Skin epidermis (tissue), 12 donors: Measurements from ENCODE around the gene GRIA4.

Experiments used
- H3K27ac ChIP-seq, 21 experiments: fragments of 200-600 bp; sonication (generic) in 11 of 21; one replicate each; pipeline ENCODE4 v1.5.0; 2020; ENCODE audit warnings: mild to moderate bottlenecking in 3 of 21, inconsistent platforms in 2 of 21, moderate library complexity in 2 of 21
- H3K4me3 ChIP-seq, 7 experiments: fragments of 200-600 bp; sonication (generic) in 2 of 7; one replicate each; pipeline ENCODE4 v1.5.0; 2020; ENCODE audit warnings: inconsistent platforms in 2 of 7, mild to moderate bottlenecking in 2 of 7, moderate library complexity in 1 of 7

GRIA4 gene

DNA sequence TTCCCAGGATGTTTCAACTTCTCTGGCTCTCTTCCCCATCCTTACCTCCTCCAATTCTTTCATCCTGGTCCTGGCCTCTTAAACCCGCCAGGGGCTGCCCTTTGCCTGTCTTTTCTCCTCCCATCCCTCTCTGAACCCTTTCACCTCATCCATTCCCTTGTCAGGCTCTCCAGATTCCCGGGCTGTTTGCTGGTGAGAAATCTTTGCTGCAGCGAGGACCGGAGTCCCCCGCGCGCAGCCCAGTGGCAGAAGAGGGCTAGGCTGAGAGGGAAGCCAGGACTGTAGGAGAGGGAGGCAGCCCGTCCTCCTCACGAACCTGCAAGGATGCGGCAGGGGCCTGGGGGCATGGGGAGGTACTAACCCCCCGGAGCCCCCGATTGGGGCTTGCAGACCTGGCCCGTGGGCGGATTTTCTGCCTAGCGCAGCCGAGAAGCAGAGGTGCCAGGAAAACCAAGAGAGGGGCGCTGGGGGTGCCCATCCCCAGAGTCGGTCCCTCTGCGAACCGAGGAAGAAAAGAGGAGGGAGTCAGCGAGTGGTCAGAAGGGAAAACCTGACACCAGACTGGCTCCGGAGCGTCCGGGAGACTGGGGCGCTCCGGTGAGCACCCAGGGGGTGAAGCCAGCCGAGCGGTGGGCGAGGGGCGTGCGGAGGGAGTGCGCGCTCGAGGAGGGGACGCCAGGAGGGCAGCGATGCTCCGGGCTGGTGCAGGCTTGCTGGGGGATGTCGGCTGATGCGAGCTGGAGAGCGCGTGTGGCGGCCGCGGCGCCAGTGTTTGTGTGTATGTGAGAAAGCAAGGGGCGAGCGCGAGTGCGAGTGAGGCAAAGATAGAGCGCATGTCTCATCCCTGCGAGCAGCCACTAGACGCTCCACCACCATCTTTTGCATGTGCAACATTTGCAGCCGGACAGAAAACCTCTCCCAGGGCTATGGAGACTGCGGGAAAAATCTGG lies at the start of gene GRIA4:
TSS of gene GRIA4 (plus strand) at position 242 of the 950 bp plus-strand sequence. CDS start 925 bp downstream, outside the sequence.
- H3K27ac ChIP-seq, result peak within 1 kb of the TSS in 1 of 21 experiments; percentile 64
- peak within 1 kb of the TSS in 6 of 7 experiments; percentile 4 to 37 (median 18) for H3K4me3 ChIP-seq

DNA sequence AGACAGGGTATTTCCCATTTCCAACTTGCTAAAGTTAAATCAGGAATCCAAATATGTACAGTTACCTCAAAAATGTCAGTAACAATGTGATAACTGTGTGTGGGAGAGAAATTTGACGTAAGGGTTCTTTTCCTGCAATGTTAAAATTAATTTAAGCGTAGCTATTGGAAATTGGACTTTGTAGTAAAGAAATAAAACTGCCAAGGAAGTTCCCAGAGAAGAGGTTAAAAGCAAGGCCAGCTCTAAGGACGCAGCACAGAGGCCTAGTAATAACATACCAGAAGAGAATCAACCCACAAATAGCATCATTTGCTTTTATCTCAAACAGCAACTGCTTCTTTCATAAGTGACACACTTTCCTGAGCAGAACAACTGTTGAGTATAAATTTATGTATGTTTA lies 36.8 kb upstream of the GRIA4 start:
- no peak overlapping the region for H3K27ac ChIP-seq
- H3K4me3 ChIP-seq, result no peak overlapping the region

DNA sequence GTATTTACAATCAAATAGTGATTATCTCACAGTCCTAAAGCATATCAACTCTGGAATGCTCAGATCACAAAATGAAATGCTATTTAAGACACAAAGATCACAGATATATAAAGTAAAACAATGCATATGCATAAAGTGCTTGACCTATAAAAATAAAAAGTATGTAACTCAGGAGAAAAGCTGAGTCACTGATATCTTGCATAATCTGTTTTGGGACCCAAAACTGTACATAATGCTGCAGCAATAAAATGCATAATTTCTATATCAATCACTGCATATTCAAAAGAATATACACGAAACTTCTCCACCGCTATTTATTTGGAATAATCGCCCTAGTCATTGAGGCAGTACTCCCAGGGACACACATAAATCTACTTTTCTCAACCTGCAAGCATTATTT lies 34.9 kb upstream of the GRIA4 start:
- Histone ChIP-seq H3K4me3 (no peak overlapping the region), H3K27ac (no peak overlapping the region)

DNA sequence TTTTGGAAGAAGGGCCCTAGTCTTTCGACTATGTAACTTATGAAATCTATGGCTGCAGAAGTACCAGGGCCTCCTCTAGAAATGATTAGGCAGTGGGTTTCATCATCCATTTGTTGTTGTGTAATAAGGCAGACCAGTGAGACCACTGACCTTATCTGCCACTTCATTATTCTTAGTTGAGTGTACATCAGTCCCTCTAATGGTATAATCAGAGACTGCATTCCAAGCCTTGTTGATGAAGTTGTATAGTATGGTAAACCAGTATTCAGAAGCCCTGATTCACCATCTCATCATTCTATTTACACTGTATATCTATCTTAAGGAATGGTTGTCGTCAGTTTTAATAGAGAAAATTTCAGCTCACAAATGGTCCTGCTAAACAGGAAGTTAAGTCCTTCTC lies 32.2 kb upstream of the GRIA4 start:
- Histone ChIP-seq H3K27ac (no peak overlapping the region), H3K4me3 (no peak overlapping the region)

DNA sequence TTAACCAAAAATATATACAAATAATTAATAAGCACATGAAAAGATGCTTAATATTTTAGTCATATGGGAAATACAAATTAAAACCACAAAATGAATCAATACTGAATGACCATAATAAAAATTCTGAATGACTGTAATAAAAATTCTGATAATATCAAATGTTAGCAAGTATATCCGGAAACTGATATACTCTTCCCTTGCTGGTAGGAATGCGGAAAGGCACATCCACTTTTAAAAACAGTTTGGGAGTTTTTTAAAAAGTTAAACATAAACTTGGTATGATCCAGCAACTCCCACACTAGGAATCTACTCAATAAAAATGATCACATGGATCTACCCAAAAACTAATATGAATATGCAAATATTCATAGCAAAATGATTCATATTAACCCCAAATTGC lies 30.8 kb upstream of the GRIA4 start:
- H3K27ac ChIP-seq, result no peak overlapping the region
- H3K4me3 ChIP-seq, result no peak overlapping the region

DNA sequence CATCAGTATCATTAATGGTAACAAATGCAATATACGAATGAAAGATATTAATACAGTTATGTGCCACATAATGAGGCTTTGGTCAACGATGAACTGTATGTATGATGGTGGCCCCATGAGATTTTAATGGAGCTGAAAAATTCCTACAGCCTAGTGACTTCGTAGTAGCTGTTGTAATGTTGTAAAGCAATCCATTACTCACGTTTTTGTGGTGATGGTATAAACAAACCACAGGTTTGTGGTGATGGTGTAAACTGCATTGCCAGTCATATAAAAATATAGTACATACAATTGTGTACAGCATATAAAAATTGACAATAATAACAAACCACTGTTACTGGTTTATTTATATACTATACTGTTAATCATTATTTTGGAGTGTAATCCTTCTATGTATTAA lies 27.4 kb upstream of the GRIA4 start:
- Histone ChIP-seq H3K4me3 (no peak overlapping the region), H3K27ac (no peak overlapping the region)

DNA sequence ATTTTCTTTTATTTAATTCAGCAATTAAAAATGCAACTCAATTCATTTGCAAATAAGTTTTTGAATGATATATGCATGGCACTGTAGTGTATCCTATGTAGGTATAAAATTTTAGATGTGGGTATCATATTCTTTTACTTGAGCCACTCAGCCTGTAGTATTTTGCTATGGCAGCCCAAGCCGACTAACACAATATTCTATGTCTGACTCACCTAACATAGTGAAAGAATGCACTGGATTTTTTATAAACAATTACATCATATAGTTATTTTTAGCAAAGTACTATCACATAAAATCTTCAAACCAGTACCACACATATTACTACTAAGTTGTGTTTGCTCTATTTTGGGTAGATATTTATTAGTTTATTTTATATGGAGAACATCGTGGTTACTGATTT lies 21.9 kb upstream of the GRIA4 start:
- H3K27ac ChIP-seq, result no peak overlapping the region
- H3K4me3 ChIP-seq, result no peak overlapping the region

DNA sequence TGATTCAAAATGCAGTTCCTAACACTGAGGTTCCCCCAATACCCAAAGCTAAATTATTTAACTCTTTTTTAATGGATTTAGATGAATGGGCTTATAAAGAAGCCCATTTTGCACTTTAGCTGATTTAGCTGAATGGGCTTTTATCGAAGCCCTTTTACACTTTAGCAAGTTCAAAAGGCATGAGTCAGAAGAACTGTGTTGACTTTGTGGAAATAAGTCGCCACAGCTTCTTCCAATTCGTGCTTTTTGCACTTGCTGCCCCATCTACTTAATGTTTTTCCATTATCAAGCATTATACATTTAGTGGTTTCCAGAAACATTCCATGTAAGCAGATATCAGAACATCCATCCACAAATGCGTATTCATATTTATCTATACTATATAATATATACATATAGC lies 20.5 kb upstream of the GRIA4 start:
- H3K4me3 ChIP-seq, result no peak overlapping the region

DNA sequence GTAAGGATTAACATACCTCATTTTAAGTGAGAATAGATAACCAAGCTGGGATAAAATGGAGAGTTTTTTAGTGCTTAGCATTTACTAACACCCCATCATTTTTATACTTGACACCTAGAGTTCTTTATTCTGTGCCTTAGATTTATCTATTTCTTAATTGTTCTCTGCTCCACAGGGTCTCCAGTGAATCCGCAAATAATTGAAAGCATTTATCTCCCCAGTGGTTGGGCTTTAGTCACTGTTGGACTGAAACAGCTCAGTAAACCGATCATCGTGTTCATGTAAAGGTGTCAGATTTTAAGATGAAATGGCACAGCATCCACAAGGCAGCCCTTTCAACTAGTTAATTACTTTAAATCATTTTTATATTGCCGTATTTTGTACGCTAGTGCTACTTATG lies 17.8 kb upstream of the GRIA4 start:
- Histone ChIP-seq H3K27ac (no peak overlapping the region), H3K4me3 (no peak overlapping the region)

More for the DNA sequence above, 20.5 kb upstream of the GRIA4 start:
- H3K27ac ChIP-seq, result no peak overlapping the region

DNA sequence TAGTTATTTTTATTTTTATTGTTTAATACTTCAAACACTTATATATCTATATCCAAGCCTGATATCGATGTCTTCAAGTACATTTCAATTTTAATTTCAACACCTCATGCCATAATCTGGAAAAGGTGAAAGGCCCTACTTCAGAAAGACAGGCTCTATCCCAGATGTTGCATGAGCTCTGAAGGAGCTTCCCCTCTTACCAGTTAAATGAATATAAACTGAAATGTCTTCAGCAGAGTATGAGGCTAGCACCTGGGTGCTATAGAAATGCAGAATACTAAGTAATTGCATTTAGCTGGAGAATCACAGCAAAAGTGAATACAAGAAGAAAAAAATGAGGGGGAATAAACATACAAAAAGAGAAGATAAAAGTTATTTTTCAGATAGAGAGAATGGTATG lies 11.5 kb upstream of the GRIA4 start:
- no peak overlapping the region for H3K4me3 ChIP-seq
- no peak overlapping the region for H3K27ac ChIP-seq

DNA sequence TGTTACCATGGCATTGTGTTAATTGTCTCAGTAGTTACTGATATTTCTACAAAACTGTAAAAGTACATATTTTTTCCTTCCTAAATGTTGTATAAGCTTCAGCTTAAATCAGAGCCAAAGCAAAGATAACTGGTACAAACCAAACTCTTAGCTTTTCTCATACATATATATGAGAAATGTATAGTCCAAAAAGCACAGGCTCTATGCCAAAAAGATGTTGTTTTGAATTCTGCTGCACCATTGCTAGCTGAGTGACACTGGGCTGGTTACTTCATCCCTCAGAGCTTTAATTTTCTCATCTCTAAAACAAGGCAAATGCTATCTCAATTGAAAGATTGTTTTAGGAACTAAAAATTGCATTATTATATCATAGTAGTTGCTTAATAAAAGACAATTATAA lies 6.7 kb upstream of the GRIA4 start:
- Histone ChIP-seq H3K27ac (no peak overlapping the region), H3K4me3 (no peak overlapping the region)

DNA sequence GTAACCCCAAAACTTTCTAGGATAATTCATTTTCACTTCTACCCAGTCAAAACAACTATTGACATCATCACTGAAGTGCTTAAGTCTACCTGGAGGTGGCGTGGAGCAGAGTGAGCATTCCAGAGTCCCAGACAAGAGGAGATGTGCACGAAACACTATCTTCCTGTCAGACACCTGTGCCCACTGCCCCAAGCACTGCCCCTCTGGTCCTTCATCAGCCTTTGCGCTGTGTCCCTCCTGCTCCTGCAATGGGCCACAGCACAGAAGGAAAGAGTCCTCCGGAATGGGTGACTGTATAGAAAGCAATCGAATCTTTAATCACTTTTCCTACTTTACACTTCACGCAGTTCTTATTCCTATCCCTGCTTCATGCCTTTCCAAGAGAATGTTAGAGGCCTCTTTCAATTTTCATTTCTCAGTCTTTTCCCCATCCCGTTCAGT lies 512 bp upstream of the GRIA4 start:
- H3K27ac ChIP-seq, result no peak overlapping the region
- H3K4me3 ChIP-seq, result peak overlapping the region in 1 of 7 experiments; percentile 37

DNA sequence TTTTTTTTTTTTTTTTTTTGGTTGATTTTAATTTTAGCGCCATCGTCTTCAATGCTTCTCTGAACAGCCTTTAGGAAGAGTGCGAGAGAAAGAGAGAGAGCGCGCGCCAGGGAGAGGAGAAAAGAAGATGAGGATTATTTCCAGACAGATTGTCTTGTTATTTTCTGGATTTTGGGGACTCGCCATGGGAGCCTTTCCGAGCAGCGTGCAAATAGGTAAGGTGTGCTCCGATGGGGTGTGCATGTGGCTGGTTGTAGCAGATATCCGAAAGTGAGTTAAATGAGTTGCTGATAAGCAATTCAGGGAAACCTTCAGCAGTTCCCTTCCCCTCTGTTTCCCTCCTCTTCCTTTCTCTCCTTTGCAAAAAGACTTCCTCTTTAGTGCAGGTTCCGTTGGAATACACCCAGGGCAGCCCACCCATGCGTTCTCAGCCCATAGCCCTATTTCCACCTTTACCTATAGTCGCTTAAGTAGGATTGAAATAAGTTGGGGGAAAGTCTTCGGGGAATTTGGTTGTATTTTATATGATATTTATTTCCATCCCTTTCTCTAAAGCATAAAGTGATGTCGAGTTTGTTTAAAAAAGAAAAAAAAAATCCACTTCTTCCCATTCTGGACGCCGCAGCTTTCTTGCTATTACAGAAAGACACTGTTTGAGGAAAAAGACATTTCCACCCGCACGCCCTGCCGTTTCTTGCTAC lies 1.1 kb downstream of the GRIA4 start:
- H3K4me3 ChIP-seq, result peak overlapping the region in 3 of 7 experiments; percentile 17 to 37 (median 32)
- H3K27ac ChIP-seq, result peak overlapping the region in 1 of 21 experiments; percentile 52

DNA sequence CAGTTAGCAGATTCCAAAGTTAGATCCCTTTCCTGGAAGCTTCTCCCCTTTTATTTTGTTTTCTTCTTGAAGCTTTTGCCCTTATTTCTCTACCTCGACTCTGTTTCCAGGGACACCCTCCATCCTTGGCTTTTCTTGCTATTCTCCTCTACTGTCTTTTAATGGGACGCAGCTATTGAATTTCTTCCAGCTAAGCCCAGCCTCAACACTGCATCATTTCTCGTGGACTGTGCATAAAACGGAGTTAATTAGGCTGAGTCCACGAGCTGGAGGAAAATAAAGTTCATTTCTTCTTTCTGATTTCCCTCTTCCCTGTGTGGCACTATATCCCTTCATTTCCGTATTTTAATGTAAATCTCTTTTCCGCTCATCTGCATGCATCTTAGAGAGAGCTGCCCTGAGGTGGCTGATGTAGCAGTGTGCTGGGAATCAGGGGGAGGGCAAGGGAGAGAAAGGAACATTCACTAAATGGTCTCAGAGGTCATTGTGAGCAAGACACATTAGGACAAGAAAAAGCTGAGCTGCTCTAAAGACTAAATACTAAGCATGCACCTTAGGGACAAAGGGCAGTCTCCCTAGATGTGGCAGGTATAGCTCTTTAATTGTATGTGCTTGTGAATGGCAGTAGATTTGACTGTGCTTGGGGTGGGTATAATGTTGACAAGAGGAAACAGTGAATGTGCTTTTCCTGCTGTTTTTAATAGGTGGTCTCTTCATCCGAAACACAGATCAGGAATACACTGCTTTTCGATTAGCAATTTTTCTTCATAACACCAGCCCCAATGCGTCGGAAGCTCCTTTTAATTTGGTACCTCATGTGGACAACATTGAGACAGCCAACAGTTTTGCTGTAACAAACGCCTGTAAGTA lies 1.9 kb downstream of the GRIA4 start:
- Histone ChIP-seq H3K27ac (no peak overlapping the region), H3K4me3 (no peak overlapping the region)

DNA sequence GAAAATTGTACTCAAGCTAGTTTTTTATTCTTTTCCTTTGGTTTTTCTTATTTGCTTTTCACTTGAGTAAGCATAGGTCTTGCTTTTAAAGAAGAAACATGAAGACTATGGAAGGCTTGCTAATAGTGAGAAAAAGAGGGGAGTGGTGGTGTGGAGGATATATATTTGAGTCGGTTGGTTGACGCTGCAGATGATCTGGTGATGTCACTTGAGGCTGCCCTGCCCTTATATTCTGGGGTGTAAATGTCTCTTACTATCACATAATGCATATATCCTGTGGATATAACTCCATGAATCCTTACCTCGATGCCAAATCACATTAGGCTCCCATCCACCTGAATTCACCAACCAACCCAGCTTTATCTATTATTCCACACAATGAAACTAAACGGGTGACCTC lies 2.9 kb downstream of the GRIA4 start:
- Histone ChIP-seq H3K4me3 (no peak overlapping the region), H3K27ac (no peak overlapping the region)

DNA sequence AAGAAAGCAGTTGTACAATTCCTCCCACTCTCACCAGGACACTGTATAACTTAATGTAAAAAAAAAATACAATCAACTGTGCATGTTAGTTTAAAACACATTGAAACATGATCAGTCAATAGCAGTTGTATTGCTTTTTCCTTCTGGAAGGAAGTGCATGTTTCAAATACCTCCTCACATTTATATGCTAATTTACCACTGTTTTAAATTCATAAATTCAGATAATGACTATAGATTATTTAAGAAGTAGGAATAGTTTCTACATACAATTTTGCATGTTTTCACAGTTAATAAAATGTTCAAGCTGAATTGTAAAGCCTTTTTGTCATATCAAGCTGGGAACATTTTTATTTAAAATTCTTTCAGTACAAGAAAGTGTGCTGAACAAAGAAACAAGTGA lies 3.3 kb downstream of the GRIA4 start:
- no peak overlapping the region for H3K4me3 ChIP-seq
- no peak overlapping the region for H3K27ac ChIP-seq

DNA sequence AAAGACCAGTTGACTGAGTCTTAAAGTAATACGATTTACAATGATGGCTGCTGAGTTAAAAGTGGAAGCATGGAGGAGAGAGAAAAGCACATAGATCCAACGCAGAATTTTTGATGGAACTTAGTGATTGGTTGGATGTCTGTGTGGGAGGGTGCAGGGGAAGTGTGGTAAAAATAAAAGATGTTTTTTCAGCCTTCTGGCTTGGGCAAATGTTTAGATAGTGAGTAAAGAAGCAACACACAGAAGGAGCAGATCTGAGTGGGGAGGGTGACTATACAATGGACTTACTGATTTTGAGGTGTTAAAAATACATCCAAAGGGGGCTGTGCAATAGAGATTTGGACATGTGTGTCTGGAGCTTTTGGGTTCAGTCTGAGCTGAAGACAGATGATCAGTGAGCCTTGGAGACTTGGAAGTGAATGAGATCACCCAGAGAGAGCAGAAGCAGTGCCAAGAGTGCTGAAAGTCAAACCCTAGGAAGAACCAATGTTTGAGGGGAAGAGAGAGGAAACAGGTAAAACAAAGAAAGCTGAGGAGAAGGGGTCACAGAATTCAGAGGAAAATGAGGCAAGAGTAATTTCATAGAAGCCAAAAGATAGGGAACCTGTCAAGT lies 8.6 kb downstream of the GRIA4 start:
- no peak overlapping the region for H3K4me3 ChIP-seq
- H3K27ac ChIP-seq, result no peak overlapping the region

DNA sequence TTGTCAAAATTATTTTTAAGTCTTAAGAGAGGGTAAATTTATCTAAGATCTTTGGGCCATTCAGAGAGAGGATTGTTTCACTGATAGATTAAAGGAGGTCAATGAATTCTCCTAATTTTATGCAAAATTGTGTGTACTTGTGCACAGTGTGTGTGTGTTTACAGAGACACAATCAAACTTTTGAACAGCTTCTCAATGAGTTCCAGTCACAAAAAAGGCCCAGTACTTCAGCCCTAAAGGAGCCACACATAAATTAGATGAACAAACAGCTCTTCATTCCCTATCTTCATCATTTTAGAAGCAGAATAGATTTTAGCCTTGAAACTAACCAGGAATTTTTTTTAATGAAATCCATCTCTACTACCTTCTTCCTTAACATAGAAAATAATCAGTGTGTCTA lies 9.7 kb downstream of the GRIA4 start:
- H3K4me3 ChIP-seq, result no peak overlapping the region
- no peak overlapping the region for H3K27ac ChIP-seq

DNA sequence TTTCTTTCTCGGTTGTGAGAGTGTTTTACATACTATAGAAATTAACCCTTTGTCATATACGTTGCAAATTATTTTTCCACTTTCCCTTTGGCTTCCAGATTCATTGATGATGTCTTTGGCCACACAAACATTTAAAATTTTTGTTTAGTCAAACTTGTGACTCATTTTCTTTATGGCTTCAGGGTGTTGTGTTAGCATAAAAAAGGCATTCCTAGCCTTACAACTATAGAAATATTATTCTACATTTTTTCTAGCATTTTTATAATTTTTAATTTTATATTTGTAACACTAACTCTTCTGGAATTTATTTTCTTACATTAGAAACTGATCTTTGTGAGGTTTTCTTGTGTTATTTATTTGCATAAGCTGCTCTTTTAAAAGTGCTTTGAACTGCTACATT lies 12.1 kb downstream of the GRIA4 start:
- Histone ChIP-seq H3K27ac (no peak overlapping the region), H3K4me3 (no peak overlapping the region)

DNA sequence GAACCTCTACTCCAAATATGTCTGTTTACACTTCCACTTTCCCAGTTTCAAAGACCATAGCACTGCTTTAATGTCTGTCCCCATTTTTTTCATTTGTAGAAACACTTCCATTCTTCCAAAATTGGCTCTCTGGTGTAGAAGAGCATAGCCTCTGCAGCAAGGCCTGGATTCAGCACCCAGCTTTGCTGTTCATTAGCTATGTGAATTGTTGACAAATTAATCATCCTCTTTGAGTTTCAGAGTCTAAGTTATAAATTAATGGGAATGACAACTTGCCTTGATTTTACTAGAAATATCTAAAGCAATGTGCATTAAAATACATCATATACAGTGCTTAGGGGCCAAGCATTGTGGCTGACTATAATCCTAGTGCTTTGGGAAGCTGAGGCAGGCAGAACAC lies 22.4 kb downstream of the GRIA4 start:
- Histone ChIP-seq H3K27ac (no peak overlapping the region), H3K4me3 (no peak overlapping the region)
